ENCODE results near the gene TSPAN17.
A peak's percentile ranks its signal among the peaks of the same experiment; 100 is the strongest.
"Not testable (repeated sequence)": the region's sequence is repeated elsewhere in the genome, so short reads cannot be mapped to it uniquely, and the experiment has no call there.

TSPAN17 gene, protein sequence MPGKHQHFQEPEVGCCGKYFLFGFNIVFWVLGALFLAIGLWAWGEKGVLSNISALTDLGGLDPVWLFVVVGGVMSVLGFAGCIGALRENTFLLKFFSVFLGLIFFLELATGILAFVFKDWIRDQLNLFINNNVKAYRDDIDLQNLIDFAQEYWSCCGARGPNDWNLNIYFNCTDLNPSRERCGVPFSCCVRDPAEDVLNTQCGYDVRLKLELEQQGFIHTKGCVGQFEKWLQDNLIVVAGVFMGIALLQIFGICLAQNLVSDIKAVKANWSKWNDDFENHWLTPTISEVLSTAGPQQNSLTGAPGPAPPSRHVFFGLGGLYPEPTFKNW

DNA sequence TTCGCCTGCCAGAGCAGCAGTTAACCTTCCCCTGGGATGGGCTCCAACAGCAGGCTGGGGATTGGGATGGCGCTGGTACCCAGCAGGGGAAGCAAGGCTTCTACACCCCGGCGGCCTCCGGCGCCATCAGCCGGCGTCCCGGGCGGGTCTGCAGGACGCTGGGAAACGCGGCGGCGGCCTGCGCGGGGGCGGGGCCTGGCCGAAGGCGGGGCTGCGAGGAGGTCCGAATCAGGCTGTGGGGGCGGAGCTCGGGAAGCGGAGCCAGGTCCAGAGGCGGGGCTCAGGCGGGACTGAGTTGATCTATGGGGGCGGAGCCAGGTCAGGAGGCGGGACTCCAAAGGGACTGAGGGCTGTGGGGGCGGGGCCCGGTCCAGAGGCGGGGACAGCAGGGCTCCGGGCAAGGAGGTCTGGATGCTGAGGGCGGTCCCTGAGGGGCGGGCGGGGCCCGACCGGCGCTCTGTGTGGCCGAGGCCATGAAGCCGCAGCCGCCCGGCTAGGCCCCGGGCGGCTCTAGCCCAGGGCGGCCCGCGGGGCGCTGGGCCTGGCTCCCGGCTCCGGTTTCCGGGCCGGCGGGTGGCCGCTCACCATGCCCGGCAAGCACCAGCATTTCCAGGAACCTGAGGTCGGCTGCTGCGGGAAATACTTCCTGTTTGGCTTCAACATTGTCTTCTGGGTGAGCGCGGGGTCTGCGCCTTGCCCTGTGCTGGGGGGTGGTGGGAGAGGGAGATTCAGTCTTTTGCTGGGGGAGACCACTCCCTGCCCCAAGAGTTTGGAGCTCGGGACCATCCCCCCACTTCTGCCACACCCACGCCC, at the start of gene TSPAN17:
Gene TSPAN17, plus strand, starts transcription at position 455 of the 813 bp plus-strand sequence. Its CDS starts 132 bp downstream, at position 587.
- H4K20me1 ChIP-seq (ENCODE audit: insufficient read depth, low read length) = no peaks in the 10 kb centered on the region
- no peaks in the 10 kb centered on the region for H3K36me3 ChIP-seq (replicated peaks; ENCODE audit: low read depth, low read length)
- no peaks in the 10 kb centered on the region for H3K9me3 ChIP-seq (ENCODE audit: insufficient read depth, low read length)
- no peaks in the 10 kb centered on the region for H3K27me3 ChIP-seq (ENCODE audit: low read depth, low read length)
- H3K79me2 ChIP-seq (ENCODE audit: low read length) = 0 out of 2 replicates have a peak, but pooled peaks cover 5% of the 10 kb centered on the region
- H3K4me2 ChIP-seq (ENCODE audit: low read length) = peak within 1 kb of the TSS; percentile 98
- H3K9ac ChIP-seq (ENCODE audit: low read length) = peak within 1 kb of the TSS; percentile 82
- peak within 1 kb of the TSS; percentile 87 for H3K4me3 ChIP-seq (ENCODE audit: low read length)
- H3K4me1 ChIP-seq (ENCODE audit: low read length) = peaks cover 13% of the 10 kb centered on the region
- peak within 1 kb of the TSS; percentile 83 for H2AFZ ChIP-seq (ENCODE audit: low read depth, low read length)
- H3K27ac ChIP-seq (ENCODE audit: low read length) = no peak within 1 kb of the TSS
- TF ChIP-seq, protein P1, sequence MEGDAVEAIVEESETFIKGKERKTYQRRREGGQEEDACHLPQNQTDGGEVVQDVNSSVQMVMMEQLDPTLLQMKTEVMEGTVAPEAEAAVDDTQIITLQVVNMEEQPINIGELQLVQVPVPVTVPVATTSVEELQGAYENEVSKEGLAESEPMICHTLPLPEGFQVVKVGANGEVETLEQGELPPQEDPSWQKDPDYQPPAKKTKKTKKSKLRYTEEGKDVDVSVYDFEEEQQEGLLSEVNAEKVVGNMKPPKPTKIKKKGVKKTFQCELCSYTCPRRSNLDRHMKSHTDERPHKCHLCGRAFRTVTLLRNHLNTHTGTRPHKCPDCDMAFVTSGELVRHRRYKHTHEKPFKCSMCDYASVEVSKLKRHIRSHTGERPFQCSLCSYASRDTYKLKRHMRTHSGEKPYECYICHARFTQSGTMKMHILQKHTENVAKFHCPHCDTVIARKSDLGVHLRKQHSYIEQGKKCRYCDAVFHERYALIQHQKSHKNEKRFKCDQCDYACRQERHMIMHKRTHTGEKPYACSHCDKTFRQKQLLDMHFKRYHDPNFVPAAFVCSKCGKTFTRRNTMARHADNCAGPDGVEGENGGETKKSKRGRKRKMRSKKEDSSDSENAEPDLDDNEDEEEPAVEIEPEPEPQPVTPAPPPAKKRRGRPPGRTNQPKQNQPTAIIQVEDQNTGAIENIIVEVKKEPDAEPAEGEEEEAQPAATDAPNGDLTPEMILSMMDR (IDR thresholded peaks at IDR 0.05; ENCODE audit: low read depth, low read length) = peak; percentile 50
- TF ChIP-seq EZH2phosphoT487 (IDR thresholded peaks at IDR 0.05; ENCODE audit: low read depth) = no peak

DNA sequence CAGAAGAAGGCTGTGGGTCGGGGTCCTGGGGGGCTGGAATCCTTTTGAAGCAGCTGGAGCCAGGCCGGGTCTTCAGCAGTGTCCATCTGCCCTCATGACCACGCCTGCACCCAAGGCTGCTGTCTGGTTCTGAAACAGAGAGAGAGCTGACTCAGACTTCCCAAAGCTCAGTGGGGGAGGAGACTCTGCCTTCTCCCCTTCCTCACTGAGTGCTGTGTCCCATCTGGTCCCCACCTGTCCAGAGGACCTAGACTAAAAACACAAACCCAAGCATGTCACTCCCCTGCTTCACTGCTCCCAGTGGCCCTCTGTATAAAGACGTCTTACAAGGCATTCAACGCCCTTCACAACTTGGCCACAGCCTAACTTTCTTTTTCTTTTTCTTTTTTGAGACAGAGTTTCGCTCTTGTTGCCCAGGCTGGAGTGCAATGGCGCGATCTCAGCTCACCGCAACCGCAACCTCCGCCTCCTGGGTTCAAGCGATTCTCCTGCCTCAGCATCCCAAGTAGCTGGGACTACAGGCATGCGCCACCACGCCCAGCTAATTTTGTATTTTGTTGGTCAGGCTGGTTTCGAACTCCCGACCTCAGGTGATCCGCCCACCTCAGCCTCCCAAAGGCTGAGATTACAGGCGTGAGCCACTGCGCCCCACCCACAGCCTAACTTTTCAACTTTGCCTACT, 47.4 kb upstream of the TSPAN17 start:
- H3K79me2 ChIP-seq (ENCODE audit: low read length); H3K36me3 ChIP-seq (replicated peaks; ENCODE audit: low read depth, low read length); H2AFZ ChIP-seq (ENCODE audit: low read depth, low read length); H3K4me3 ChIP-seq (ENCODE audit: low read length); H3K4me2 ChIP-seq (ENCODE audit: low read length); H3K9ac ChIP-seq (ENCODE audit: low read length); H3K9me3 ChIP-seq (ENCODE audit: insufficient read depth, low read length); H3K4me1 ChIP-seq (ENCODE audit: low read length); H4K20me1 ChIP-seq (ENCODE audit: insufficient read depth, low read length); H3K27ac ChIP-seq (ENCODE audit: low read length); H3K27me3 ChIP-seq (ENCODE audit: low read depth, low read length): not testable (repeated sequence)

DNA sequence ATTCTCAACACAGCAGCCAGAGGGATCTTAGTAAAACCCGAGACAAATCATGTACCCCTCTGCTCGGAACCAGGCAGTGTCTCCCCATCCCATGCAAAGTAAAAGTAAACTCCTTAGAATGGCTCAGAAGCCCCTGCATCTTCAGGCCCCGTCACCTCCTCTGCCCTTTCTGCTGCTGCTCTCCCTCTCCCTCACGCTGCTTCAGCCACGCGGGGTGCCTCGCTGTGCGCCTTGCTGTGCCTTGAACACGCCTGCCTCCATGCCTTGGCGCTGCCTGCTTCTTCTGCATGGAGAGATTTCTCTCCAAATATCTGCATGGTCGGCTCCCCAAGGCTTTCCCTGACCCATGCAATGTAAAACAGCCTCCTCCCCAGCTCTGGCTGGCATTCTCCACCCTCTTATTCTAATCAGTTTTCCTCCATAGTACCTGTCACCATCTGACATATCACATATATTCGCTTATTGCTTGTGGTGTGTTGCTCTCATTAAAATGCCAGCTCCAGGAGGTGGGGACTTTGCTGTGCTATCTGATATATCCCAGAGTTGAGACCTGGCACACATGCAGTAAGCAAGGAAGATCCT, 45.3 kb upstream of the TSPAN17 start:
- no peaks in the 10 kb centered on the region for H3K9me3 ChIP-seq (ENCODE audit: insufficient read depth, low read length)
- no peaks in the 10 kb centered on the region for H3K27me3 ChIP-seq (ENCODE audit: low read depth, low read length)
- H3K36me3 ChIP-seq (replicated peaks; ENCODE audit: low read depth, low read length) = no peaks in the 10 kb centered on the region
- TF ChIP-seq, protein P1 (IDR thresholded peaks at IDR 0.05; ENCODE audit: low read depth, low read length) = no peak
- TF ChIP-seq EZH2phosphoT487 (IDR thresholded peaks at IDR 0.05; ENCODE audit: low read depth) = no peak
- no peaks in the 10 kb centered on the region for H3K79me2 ChIP-seq (ENCODE audit: low read length)
- peaks cover 5% of the 10 kb centered on the region; the same call in 1 of the 2 replicates for H4K20me1 ChIP-seq (ENCODE audit: insufficient read depth, low read length)
- no peaks in the 10 kb centered on the region for H3K4me1 ChIP-seq (ENCODE audit: low read length)
- H3K4me3 ChIP-seq (ENCODE audit: low read length) = no peak overlapping the region
- H3K9ac ChIP-seq (ENCODE audit: low read length) = no peak overlapping the region
- H3K4me2 ChIP-seq (ENCODE audit: low read length) = no peak overlapping the region
- H2AFZ ChIP-seq (ENCODE audit: low read depth, low read length) = no peak overlapping the region
- no peak overlapping the region for H3K27ac ChIP-seq (ENCODE audit: low read length)

DNA sequence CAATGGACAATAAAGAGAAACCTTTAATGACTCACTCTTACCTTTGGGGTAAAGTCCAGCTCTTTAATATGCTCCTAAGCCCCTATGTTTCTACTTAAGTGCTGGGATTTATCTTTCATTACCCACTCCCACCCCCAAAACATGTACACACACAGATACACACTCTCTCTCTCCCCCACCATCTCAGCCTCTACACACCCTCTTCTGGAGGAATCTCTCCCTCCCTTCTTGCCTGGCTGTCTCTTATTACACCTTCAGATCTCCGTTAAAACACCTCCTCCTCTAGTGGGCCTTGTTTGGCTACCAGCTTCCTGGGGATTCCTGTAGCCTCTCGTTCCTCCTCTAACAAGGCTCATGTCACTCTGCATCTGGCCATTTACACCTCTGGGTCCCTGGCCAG, 44.2 kb upstream of the TSPAN17 start:
- Histone ChIP-seq H3K9me3 (ENCODE audit: insufficient read depth, low read length) (no peaks in the 10 kb centered on the region), H3K4me1 (ENCODE audit: low read length) (no peaks in the 10 kb centered on the region), H3K36me3 (replicated peaks; ENCODE audit: low read depth, low read length) (no peaks in the 10 kb centered on the region), H3K79me2 (ENCODE audit: low read length) (no peaks in the 10 kb centered on the region), H3K9ac (ENCODE audit: low read length) (no peak overlapping the region), H4K20me1 (ENCODE audit: insufficient read depth, low read length) (peaks cover 5% of the 10 kb centered on the region; the same call in 1 of the 2 replicates), H3K4me3 (ENCODE audit: low read length) (no peak overlapping the region), H3K27ac (ENCODE audit: low read length) (no peak overlapping the region), H3K4me2 (ENCODE audit: low read length) (no peak overlapping the region), H2AFZ (ENCODE audit: low read depth, low read length) (no peak overlapping the region), H3K27me3 (ENCODE audit: low read depth, low read length) (no peaks in the 10 kb centered on the region)
- TF ChIP-seq, protein P1 (IDR thresholded peaks at IDR 0.05; ENCODE audit: low read depth, low read length) = no peak
